ENCODE results near the gene PRPF38A. TPM values are rescaled to one million over a fixed set of nuclear protein-coding genes. Genes with fewer than 3 reads are reported as not detected.

The PRPF38A gene
- total RNA-seq, 1 experiment from 2014 or later, result 41.6 TPM

DNA sequence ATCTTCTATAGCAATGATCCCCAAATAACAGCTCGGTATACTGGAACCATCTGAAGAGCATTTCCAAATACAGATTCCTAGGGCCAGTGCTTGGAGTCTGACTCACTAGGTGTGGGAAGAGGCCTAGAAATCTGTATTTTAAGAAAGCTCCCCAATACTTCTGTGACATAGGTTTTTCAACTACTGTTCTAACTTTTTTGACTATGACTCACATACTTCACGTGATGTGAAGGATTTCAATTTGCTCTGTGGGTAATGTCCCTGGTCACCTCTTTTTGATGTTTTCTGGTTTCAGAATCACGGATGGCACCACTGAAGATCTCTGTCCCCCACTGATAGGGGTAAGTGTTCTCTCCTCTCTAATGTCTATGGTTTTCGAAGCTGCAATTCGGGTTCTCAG is 11.2 kb upstream of the PRPF38A start:
- TF ChIP-seq, protein P1, sequence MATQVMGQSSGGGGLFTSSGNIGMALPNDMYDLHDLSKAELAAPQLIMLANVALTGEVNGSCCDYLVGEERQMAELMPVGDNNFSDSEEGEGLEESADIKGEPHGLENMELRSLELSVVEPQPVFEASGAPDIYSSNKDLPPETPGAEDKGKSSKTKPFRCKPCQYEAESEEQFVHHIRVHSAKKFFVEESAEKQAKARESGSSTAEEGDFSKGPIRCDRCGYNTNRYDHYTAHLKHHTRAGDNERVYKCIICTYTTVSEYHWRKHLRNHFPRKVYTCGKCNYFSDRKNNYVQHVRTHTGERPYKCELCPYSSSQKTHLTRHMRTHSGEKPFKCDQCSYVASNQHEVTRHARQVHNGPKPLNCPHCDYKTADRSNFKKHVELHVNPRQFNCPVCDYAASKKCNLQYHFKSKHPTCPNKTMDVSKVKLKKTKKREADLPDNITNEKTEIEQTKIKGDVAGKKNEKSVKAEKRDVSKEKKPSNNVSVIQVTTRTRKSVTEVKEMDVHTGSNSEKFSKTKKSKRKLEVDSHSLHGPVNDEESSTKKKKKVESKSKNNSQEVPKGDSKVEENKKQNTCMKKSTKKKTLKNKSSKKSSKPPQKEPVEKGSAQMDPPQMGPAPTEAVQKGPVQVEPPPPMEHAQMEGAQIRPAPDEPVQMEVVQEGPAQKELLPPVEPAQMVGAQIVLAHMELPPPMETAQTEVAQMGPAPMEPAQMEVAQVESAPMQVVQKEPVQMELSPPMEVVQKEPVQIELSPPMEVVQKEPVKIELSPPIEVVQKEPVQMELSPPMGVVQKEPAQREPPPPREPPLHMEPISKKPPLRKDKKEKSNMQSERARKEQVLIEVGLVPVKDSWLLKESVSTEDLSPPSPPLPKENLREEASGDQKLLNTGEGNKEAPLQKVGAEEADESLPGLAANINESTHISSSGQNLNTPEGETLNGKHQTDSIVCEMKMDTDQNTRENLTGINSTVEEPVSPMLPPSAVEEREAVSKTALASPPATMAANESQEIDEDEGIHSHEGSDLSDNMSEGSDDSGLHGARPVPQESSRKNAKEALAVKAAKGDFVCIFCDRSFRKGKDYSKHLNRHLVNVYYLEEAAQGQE (IDR thresholded peaks at IDR 0.05; ENCODE audit: insufficient read depth in 1 of 2, low read depth in 2 of 2, low read length in 1 of 2), result no peak
- TF ChIP-seq SIN3A (IDR thresholded peaks at IDR 0.05; ENCODE audit: borderline replicate concordance, insufficient read depth, low read depth, low read length) (no peak), POLR2AphosphoS5 (IDR thresholded peaks at IDR 0.05; ENCODE audit: low read depth, low read length) (no peak), TCF7L2 (IDR thresholded peaks at IDR 0.05; ENCODE audit: low read depth, low read length) (no peak)
- TF ChIP-seq, protein P2, sequence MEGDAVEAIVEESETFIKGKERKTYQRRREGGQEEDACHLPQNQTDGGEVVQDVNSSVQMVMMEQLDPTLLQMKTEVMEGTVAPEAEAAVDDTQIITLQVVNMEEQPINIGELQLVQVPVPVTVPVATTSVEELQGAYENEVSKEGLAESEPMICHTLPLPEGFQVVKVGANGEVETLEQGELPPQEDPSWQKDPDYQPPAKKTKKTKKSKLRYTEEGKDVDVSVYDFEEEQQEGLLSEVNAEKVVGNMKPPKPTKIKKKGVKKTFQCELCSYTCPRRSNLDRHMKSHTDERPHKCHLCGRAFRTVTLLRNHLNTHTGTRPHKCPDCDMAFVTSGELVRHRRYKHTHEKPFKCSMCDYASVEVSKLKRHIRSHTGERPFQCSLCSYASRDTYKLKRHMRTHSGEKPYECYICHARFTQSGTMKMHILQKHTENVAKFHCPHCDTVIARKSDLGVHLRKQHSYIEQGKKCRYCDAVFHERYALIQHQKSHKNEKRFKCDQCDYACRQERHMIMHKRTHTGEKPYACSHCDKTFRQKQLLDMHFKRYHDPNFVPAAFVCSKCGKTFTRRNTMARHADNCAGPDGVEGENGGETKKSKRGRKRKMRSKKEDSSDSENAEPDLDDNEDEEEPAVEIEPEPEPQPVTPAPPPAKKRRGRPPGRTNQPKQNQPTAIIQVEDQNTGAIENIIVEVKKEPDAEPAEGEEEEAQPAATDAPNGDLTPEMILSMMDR (IDR thresholded peaks at IDR 0.05), result no peak
- DNase-seq (ENCODE audit: low read depth, low spot score), result no peak
- in situ Hi-C loops (cut with HindIII; ENCODE audit: low pct_unique_long_range_greater_than_20kb, low sequenced_read_pairs) (no loop called here), intact Hi-C loops (cut with micrococcal nuclease; ENCODE audit: unreplicated experiment) (no loop called here)
- CTCF ChIA-PET, result no interaction called here
- no peaks in the 10 kb centered on the region for H3K9me3 ChIP-seq (ENCODE audit: control insufficient read depth, insufficient read depth, low read depth, low read length)
- no peak overlapping the region for H3K4me3 ChIP-seq (ENCODE audit: low read depth in 2 of 2, low read length in 2 of 2)
- peaks cover 4% of the 10 kb centered on the region; the same call in 1 of the 2 replicates for H3K36me3 ChIP-seq (ENCODE audit: control insufficient read depth, insufficient read depth, low read length)
- POLR2A ChIA-PET, result no interaction called here
- no peak overlapping the region for H3K27ac ChIP-seq (ENCODE audit: low read length)
- H3K27me3 ChIP-seq (ENCODE audit: control insufficient read depth, insufficient read depth, low read length), result no peaks in the 10 kb centered on the region
- no peak for ATAC-seq
- no peaks in the 10 kb centered on the region for H3K4me1 ChIP-seq (ENCODE audit: control insufficient read depth, insufficient read depth, low read length)
- BruUV-seq (replicated peaks), result no TSS peak

DNA sequence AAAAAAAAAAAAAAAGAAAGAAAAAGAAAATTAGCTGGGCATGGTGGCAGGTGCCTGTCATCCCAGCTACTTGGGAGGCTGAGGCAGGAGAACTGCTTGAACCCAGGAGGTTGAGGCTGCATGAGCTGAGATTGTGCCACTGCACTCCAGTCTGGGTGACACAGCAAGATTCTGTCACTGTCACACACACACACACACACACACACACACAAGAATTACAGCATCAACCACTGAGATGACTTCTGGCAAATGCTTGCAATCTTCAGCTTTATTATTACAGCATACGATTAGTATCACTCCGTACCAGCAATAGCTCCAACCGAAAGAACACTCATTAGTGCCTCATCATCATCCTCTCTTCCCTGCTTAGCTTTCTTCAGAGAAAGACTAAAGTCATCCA is 4.8 kb upstream of the PRPF38A start:
- POLR2A ChIA-PET, result no interaction called here
- Histone ChIP-seq H3K9me3 (ENCODE audit: control insufficient read depth, insufficient read depth, low read depth, low read length) (no peaks in the 10 kb centered on the region), H3K27me3 (ENCODE audit: control insufficient read depth, insufficient read depth, low read length) (no peaks in the 10 kb centered on the region), H3K4me1 (ENCODE audit: control insufficient read depth, insufficient read depth, low read length) (peaks cover 7% of the 10 kb centered on the region; the same call in 1 of the 2 replicates), H3K36me3 (ENCODE audit: control insufficient read depth, insufficient read depth, low read length) (peaks cover 7% of the 10 kb centered on the region), H3K4me3 (ENCODE audit: low read depth in 2 of 2, low read length in 2 of 2) (no peak overlapping the region), H3K27ac (ENCODE audit: low read length) (no peak overlapping the region)
- no TSS peak for BruUV-seq (replicated peaks)
- TF ChIP-seq, protein P1 (IDR thresholded peaks at IDR 0.05; ENCODE audit: insufficient read depth in 1 of 2, low read depth in 2 of 2, low read length in 1 of 2), result no peak
- no peak for TF ChIP-seq POLR2AphosphoS5 (IDR thresholded peaks at IDR 0.05; ENCODE audit: low read depth, low read length)
- TF ChIP-seq TCF7L2 (IDR thresholded peaks at IDR 0.05; ENCODE audit: low read depth, low read length), result no peak
- TF ChIP-seq, protein P2 (IDR thresholded peaks at IDR 0.05), result no peak
- TF ChIP-seq SIN3A (IDR thresholded peaks at IDR 0.05; ENCODE audit: borderline replicate concordance, insufficient read depth, low read depth, low read length), result no peak
- CTCF ChIA-PET, result no interaction called here
- DNase-seq (ENCODE audit: low read depth, low spot score), result no peak
- intact Hi-C loops (cut with micrococcal nuclease; ENCODE audit: unreplicated experiment), result no loop called here
- ATAC-seq, result no peak
- in situ Hi-C loops (cut with HindIII; ENCODE audit: low pct_unique_long_range_greater_than_20kb, low sequenced_read_pairs), result no loop called here
